ENCODE data around the gene SPACA1.

GRCh38 chr6:88105741-88106340 lies 58.2 kb downstream of the SPACA1 start:
- TF ChIP-seq CTCF (IDR thresholded peaks at IDR 0.05): no peak
- no peak for TF ChIP-seq EZH2 (IDR thresholded peaks at IDR 0.05)

All from neural progenitor cell (in vitro differentiated cells).